GM18907 (cell line): ENCODE data around the gene U2AF2.
"Not testable (repeated sequence)": the region's sequence is repeated elsewhere in the genome, so short reads cannot be mapped to it uniquely, and the experiment has no call there.

Source experiments
- ATAC-seq: cut with Tn5 transposase; IDR thresholded peaks from one replicate; pipeline ENCODE4 v1.9.1; 2021; ENCODE audit warnings: mild to moderate bottlenecking, moderate library complexity; ENCODE audit not compliant: unreplicated experiment

Gene U2AF2

DNA sequence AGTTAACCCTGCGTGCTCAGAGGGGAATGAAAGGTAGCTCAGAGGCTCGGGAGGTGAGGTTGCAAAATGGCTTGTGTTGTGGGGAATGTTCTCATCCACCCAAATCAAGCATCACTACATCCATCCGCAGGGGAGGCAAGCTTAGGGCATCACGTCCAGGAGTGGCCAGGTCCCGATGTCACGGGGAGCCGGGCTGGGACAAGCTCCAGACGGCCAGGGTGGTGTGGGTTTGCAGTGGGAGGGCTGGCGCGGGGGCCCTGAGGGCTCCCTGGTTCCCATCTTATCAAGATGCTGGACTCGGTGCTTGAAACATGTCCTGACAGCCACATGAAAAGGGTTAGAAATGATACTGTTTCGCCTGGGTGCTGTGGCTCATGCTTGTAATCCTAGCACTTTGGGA, 46.0 kb downstream of the U2AF2 start:
- ATAC-seq: no peak

DNA sequence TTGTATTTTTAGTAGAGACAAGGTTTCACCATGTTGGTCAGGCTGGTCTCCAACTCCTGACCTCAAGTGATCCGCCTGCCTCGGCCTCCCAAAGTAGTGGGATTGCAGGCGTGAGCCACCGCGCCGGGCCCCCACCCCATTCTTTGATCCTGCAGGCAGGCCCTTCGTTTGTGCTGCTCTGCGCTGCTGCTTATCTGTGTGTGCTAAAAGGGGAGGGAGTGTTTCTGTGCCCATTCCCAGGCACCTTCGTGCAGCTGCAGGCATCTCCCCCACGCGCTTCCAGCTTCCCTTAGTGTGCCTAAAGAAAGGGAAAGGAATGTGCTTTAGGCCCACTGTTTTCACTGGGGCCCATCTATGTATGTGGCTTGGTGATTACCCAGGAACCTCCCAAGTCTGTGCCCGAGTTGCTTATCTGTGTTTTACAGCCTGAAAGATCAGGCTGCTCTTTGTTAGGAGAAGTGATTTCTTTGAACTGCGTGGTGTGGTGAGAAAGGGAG, 47.3 kb downstream of the U2AF2 start:
- no peak for ATAC-seq

GRCh38 chr19:55703790-55704215, 49.0 kb downstream of the U2AF2 start:
- ATAC-seq: no peak

- no peak for ATAC-seq
Measured at GRCh38 chr19:55704494-55705245, 49.8 kb downstream of the U2AF2 start.

- ATAC-seq: no peak
Measured at GRCh38 chr19:55705972-55706371, 51.1 kb downstream of the U2AF2 start.

- no peak for ATAC-seq
Measured at GRCh38 chr19:55711719-55712118, 56.9 kb downstream of the U2AF2 start.

DNA sequence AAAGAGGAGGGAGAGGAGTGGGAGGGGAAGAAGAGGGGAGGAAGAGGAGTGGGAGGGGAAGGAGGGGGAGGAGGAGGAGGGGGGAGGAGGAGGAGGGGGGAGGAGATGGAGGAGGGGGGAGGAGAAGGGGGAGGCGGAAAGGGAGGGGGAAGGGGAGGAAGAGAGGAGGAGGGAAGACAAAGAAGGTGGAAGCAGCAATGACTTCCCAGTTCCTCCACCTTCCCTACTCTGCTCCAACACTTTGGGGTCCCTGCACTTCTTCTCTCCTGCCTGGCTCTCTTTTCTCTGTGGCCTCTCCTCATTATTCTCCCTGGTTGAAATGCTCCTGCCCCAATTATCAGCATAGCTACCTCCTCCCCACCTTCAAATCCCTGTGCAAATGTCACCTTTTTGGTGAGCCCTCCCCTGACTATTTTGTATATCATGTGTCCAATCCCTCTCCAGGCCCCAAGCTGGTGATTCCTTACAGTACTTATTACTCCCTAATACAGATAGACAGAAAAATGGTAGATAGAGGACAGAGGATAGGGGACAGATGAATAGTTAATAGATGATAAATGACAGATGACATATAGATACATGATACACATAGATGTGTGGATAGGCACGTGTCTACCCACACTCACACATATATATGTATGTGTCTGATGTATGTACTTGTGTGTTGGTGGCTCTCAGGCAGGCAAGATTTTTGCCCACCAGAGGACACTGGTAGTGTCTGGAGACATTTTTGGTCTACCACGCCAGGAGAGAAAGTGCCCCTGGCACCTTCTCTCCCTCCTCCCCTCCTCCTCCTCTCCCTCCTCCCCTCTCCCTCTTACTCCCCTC, 58.2 kb downstream of the U2AF2 start:
- ATAC-seq: no peak

DNA sequence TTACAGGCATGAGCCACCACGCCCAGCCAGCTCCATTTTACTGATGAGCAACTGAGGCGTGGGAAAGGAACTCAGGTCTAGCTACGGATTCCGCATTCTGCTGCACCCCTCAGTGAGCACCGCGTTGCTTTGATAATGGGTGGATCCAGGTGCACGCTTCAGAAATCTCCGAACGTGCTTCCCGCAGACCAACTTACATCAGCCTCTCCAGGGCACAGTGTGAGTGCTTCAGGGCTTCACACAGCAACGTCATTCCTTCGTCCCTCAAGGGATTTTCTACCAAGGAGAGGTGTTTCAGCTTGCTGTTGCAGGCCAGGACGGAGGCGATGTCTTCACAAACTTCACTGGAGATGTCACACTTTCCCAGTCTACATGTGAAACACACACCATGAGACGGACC, 61.7 kb downstream of the U2AF2 start:
- no peak for ATAC-seq

DNA sequence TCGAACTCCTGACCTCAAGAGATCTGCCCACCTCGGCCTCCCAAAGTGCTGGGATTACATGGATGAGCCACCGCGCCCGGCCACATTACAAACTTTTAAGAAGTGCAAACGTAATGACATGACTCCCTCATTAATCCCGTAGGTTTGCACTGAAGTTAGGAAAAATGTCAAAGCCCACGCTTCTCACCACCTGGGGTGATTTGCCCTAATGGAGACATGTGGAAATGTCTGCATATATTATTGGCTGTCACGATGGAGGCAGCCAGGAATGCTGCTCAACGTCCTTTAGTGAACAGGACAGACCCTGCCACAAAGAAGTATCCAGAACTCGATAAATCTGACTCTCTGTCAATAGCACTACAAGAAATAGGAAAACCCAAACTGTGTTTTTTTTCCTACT, 62.4 kb downstream of the U2AF2 start:
- no peak for ATAC-seq

GRCh38 chr19:55717879-55718711, 63.3 kb downstream of the U2AF2 start:
- ATAC-seq: not testable (repeated sequence)

- no peak for ATAC-seq
Measured at GRCh38 chr19:55720214-55720746, 65.4 kb downstream of the U2AF2 start.

GRCh38 chr19:55720801-55721200, 66.0 kb downstream of the U2AF2 start:
- no peak for ATAC-seq

GRCh38 chr19:55723491-55723890, 68.7 kb downstream of the U2AF2 start:
- ATAC-seq: no peak
